ENCODE results near the gene MX2.

Gene MX2

DNA sequence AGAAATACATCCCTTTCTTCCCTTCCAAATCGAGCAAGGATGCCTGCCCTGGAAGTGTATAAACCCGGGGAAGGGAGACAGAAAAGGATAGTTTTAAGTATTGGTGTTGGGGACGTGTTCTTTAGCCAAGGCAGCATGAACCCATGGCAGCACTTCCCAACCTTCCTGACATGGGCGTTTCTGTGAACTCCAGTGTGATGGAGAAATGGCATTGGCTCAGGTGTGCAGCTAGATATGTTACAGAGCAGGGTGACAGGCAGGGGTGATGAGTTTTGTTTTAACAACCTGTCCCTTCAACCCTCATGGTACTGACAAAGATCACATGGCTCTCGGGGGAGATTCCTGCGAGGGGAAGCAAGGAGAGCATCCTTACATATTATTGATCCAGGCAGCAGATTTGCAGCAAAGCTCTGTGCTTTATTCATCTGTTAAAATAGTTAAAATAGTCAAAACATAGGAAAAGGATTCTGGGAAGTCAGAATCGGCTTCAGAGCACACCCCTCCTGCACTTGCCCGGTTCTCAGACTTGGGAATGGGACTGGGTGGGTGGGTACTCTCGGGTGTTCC is 68.2 kb downstream of the MX2 start:
- DNase-seq (ENCODE audit: insufficient read length, low spot score) (no peak), FAIRE-seq (no peak)

DNA sequence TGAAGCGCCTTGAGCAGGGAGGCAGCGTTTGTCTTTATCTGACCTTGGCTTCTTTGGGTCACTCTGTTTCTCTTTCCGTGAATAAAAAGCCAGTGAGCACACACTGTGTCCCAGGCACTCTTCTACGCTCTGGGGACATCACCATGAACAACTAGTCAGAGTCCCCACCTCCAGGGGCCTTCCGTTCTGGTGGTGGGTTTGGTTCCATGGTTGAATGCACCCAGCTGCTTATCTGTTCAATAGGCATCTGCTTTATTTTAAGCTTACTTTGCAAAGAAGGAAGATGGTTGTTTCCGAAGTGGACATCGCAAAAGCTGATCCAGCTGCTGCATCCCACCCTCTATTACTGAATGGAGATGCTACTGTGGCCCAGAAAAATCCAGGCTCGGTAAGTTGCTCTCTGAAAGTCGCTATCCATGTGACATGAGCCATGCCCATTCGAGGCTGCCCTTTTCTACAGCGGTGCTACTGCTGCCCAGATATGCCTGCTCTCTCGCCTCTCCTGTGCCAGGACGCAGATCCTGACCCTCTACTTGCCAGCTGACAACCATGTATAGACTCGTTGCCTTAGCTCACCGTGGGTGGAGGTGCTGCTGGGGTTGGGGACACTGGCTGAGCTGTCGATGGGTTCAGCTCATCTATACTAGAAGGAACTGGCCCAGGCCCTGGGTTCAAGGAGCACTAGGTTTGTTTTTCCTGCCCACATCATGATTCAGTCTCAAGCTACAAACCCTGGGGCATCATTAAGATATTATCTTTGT is 70.1 kb downstream of the MX2 start:
- no peak for FAIRE-seq

DNA sequence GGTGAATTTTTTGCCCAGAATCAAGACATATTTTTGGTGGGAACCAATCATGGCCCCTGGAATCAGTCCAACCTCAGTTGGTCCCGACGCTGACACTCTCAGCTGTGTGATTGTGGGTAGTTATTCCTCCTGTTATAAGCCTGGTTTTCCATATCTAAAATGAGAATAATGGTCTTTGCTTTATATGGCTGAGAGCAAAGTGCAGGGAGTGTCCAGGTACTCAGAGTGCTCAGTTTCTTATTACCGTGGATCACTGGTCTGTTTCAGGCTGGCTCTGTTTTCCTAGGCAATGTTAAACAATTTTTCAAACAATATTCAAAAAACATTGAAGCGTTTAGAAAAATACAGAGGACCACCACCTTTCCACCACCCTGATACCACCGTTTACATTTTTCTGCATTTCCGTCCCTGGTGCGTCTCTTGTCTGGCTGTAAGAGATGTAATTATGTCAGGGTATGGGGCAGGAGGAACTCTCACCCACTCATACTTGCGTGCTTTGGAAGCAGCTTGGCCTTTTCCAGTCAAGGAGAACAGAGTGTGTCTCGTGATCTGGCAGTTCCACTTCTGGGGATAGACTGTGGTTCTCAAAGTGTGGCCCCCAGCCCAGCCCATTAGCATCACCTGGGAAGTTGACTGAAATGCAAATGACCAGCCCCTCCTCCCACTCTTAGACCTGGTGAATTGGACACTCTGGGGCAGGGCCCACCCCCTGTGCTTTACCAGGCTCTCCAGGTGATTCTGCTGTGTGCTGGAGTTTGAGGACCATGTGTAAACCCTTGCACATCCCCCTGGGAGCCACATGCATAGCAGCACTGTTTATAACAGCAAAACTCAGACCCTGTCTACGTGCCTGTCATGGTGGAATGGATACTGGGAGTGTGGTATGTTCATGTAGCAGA is 71.0 kb downstream of the MX2 start:
- FAIRE-seq (peak; percentile 9), DNase-seq (ENCODE audit: insufficient read length, low spot score) (no peak)

More for the DNA sequence above, 70.1 kb downstream of the MX2 start:
- no peak for DNase-seq (ENCODE audit: insufficient read length, low spot score)

- FAIRE-seq (no peak), DNase-seq (ENCODE audit: insufficient read length, low spot score) (no peak)
Observed at GRCh38 chr21:41433566-41433965, 71.7 kb downstream of the MX2 start.

DNA sequence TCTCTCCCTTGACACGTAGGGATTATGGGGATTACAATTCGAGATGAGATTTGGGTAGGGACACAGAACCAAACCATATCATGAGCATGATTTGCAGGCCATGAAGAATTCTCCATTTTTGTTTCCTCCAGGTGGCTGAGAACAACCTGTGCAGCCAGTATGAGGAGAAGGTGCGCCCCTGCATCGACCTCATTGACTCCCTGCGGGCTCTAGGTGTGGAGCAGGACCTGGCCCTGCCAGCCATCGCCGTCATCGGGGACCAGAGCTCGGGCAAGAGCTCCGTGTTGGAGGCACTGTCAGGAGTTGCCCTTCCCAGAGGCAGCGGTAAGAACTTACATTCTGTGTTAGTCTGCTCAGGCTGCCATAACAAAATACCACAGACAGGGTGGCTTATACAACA is 73.9 kb downstream of the MX2 start:
- DNase-seq (ENCODE audit: insufficient read length, low spot score) (no peak), FAIRE-seq (no peak)

- DNase-seq (ENCODE audit: insufficient read length, low spot score) (no peak), FAIRE-seq (no peak)
Observed at GRCh38 chr21:41437729-41438128, 75.9 kb downstream of the MX2 start.

DNA sequence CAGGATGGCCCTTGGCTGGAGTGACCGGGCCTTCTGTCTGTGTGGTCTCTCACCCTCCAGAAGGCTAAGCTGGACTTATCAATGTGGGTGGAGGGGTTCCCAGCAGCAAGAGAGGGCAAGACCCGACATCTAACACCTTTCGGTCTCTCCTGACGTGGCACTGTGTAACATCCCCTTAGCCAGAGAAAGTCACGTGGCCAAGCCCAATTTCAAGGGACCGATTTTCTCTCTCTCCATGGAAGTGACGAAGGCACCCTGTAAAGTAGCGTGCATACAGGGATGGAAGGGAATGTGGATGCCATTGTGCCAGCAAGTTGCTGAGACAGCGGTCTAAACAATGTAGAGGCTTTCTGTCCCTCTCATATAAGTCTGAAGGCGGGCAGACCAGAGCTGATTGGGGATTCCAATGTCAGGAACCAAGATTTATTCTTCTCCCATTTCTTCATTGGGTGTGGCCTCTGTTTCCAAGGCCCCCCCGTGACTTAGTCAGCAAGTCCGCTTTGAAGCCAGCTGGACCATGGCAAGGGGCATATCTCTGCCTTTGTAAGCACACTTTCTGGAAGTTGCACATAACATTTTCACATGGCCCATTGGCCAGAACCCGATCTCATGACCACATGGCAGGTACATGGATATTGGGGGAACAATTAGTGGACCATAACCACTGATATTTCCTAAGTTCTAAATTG is 76.7 kb downstream of the MX2 start:
- DNase-seq (ENCODE audit: insufficient read length, low spot score) (no peak), FAIRE-seq (no peak)

DNA sequence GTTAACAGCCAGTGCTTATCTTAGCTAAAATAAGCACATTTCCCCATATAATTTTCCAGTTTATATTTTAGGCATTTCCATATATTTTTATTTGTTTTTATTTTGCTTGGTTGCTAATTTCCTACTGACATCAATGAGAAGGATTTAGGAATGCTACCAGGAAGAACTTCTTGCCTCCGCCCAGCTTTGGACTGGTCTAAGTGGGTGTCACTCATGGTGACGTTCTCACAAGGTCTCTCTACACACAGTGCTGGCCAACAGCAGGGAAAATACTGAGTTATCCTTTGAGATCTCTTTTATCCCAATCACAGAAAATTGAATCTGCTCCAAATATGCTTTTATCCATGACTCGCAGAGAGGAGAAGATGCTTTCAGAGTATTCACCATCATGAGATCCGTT is 77.4 kb downstream of the MX2 start:
- no peak for FAIRE-seq
- no peak for DNase-seq (ENCODE audit: insufficient read length, low spot score)

DNA sequence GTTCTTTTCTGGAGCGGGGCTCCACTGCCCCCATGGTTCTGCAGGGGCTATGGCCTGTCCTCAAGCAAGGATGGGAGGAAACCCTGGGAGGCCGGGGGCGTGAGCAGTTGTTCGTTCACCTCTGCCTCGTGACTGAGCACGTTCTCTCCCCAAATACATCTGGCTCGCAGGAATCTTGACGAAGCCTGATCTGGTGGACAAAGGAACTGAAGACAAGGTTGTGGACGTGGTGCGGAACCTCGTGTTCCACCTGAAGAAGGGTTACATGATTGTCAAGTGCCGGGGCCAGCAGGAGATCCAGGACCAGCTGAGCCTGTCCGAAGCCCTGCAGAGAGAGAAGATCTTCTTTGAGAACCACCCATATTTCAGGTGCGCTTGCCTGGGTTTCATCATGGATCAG is 79.7 kb downstream of the MX2 start:
- no peak for FAIRE-seq
- DNase-seq (ENCODE audit: insufficient read length, low spot score): no peak

- no peak for FAIRE-seq
- DNase-seq (ENCODE audit: insufficient read length, low spot score): no peak
Observed at GRCh38 chr21:41442481-41443186, 80.8 kb downstream of the MX2 start.

- FAIRE-seq: no peak
Observed at GRCh38 chr21:41443562-41443961, 81.7 kb downstream of the MX2 start.

DNA sequence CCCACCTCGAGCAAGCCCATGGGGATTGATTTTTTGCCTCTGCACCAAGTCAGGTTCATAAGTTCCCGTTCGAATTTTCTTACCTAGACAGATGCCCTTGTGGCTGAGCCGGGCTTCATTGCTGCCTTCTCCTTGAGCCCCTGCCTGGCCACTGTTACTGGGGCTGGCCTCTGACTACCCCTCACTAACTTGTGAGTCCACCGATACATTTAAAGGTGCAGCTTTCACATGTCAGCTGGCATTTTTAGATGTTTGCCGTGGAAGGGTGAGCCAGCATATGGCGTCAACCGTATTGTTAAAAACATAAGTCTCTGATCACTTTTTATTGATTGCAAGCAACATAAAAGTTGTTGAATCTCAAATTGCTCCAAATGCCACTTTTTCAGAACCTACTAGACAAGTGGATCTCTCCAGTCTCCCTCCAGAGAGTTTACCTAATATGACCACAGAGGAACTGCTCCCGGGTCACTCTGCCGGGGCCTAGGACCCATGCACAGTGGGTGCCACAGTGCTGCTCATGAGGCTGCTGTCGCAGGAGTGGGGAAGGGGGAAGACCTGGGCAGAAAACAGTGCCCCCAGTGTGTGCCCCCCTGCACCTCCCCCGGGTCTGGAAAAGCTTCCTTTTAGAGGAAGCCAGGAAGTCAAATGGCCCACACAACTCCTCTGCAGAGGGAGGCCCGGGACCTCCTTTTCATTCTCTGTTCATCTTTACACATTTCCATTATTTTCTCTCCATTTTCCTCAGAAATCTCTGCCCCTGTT is 83.1 kb downstream of the MX2 start:
- FAIRE-seq (no peak), DNase-seq (ENCODE audit: insufficient read length, low spot score) (no peak)

More at GRCh38 chr21:41443562-41443961, 81.7 kb downstream of the MX2 start:
- no peak for DNase-seq (ENCODE audit: insufficient read length, low spot score)

DNA sequence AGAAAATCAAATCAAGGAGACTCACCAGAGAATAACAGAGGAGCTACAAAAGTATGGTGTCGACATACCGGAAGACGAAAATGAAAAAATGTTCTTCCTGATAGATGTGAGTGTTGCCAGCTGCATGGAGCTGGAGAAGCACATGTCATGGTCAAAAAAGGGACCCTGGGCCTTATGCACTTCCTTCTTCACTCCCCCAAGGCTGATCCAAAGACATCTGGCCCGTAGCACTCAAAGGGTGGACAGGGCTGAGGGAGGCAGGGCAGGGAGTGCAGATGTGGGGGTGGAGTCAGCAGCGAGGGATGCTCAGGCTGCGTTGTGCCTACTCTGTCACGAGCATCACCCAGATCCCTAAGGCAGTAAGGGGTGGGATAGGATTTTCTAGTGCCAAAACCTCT is 83.6 kb downstream of the MX2 start:
- FAIRE-seq (no peak), DNase-seq (ENCODE audit: insufficient read length, low spot score) (no peak)

DNA sequence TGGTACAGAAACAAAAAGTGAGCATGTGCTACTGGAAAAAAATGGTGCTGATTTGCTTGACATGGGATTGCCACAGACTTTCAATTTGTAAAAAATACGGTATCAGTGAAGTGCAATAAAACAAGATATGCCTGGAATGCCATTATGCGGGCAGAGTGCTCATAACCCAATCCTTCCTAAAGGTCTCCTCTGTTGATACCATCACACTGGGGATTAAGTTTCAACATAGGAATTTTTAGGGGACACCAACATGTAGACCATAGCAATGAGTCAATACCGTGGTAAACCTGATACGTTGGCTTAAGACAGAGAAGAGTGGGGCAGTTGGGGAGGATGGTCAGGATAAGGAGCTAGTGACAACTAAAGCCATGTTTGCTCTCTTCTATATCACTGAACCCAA is 84.8 kb downstream of the MX2 start:
- DNase-seq (ENCODE audit: insufficient read length, low spot score) (peak; percentile 69), FAIRE-seq (peak; percentile 33)

GRCh38 chr21:41447356-41447755 is 85.5 kb downstream of the MX2 start:
- FAIRE-seq: no peak
- DNase-seq (ENCODE audit: insufficient read length, low spot score): no peak

- FAIRE-seq (no peak), DNase-seq (ENCODE audit: insufficient read length, low spot score) (no peak)
Observed at GRCh38 chr21:41449613-41450012, 87.8 kb downstream of the MX2 start.

DNA sequence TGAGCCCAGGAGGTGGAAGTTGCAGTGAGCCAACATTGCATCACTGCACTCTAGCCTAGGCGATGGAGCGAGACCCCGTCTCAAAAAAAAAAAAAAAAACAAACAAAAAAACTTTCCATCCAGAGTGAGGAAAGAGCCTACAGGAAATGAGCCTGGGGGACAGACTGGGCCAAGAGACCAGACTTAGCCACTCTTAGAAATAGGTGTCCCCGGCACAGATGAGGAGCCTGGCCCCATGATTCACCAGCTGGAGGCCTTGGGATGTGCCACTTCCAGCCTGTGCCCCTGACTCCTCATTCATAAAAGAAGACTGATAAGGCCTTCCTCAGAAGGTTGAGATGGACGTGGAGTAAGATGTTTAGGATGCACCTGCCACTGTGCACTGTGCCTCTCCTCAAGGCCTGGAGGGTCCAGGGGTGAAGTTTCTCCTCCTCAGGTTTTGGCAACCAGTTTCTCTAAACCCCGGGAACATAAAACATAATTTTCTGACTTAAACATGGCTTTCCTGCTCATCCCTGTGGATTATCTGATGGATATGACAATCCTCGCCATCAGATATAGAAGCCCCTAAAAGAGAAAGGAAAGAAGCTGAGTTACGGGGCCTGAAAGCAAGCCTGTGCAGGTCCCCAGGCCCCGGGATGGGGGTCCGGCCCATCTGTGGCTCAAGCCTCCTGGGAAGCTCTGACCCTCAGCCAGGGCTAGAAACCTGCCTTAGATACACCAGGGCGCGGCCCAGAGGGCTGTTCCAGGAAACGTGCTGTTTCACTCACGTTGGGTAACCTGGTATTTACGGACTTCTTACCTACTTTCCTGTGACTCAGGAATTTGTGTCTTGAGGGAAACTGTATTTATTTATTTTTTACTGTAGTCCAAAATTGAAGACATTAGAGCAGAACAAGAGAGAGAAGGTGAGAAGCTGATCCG is 90.2 kb downstream of the MX2 start:
- FAIRE-seq: no peak
- DNase-seq (ENCODE audit: insufficient read length, low spot score): no peak

DNA sequence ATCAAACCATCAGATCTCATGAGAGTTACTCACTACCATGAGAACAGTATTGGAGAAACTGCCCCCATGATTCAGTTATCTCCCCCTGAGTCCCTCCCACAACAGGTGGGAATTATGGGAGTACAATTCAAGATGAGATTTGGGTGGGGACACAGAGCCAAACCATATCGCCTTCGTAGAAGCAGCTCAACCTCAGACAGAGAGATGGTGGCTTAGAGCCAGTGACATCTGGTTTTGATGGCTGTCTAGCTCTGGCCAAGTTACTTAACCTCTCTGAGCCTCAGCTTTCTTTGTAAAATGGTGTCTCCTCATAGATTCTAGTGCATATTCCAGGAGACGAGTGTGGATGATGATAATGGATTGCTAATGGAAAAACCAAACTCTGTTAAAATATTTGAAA is 91.4 kb downstream of the MX2 start:
- no peak for FAIRE-seq
- no peak for DNase-seq (ENCODE audit: insufficient read length, low spot score)

- FAIRE-seq (no peak), DNase-seq (ENCODE audit: insufficient read length, low spot score) (no peak)
Observed at GRCh38 chr21:41453761-41454160, 91.9 kb downstream of the MX2 start.

Data from HTR-8/SVneo (cell line).